GM18508 (cell line): ENCODE data around the gene HMGA1.

ENCODE experiments used
- ATAC-seq: cut with Tn5 transposase; IDR thresholded peaks from one replicate; pipeline ENCODE4 v1.9.1; 2021; ENCODE audit warnings: moderate number of reproducible peaks; ENCODE audit not compliant: insufficient read depth, unreplicated experiment

HMGA1 gene, protein sequence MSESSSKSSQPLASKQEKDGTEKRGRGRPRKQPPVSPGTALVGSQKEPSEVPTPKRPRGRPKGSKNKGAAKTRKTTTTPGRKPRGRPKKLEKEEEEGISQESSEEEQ

DNA sequence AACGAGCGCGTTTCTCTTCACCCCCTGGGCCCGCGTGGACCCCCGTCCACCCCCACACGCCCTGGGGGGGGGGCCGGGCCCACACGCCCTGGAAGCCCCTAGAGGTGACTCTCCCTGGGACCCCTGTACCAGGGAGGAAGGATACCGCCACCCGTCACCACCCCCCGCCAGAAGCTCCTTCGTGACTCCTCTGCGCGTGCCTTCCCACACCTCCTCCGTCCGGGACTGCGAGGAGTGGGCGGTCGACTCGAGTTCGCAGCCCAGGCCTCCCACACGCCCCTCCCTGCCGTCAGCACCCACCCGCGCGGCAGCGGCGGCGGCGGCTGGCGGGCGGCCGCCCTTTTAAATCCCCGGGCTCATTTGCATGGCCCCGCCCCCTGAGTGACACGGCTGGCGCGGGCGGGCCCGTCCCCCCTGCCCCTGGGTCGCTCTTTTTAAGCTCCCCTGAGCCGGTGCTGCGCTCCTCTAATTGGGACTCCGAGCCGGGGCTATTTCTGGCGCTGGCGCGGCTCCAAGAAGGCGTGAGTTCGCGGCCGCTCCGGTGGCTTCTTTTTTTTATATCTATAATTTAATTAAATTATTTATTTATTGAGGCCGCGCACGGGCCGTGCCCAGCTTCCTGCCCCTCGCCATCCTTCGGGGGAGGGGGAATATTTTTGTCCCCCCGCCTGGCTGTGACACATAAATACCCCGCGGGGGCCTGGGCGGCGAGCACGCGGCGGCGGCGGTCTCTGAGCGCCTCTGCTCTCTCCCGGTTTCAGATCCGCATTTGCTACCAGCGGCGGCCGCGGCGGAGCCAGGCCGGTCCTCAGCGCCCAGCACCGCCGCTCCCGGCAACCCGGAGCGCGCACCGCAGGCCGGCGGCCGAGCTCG is at the start of gene HMGA1:
Gene HMGA1 (plus strand): TSS at position 431 of the 873 bp plus-strand sequence. CDS start 3,908 bp downstream, outside the sequence.
- peak; percentile 32 for ATAC-seq

DNA sequence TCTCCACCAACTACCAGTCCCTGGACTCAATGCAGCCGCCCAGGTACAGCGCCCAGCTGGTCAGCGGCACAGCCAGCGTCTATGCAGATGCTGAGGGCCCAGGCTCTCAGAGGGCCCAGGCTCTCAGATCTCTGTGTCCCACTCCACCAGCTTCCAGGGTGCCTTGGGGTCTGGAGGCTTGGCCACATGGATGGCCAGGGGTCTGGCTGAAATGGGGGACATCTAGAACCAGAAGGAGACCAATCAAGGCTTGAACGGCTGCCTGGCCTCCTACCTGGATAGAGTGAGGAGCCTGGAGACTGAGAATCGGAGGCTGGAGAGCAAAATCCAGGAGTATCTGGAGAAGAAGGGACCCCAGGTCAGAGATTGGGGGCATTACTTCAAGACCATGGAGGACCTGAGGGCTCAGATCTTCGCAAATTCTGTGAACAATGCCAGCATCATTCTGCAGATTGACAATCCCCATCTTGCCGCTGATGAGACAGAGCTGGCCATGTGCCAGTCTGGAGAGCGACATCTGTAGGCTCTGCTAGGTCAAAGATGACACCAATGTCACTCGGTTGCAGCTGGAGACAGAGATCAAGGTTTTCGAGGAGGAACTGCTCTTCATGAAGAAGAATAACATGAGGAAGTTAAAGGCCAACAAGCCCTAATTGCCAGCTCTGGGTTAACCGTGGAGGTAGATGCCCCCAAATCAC is 46.7 kb upstream of the HMGA1 start:
- no peak for ATAC-seq

DNA sequence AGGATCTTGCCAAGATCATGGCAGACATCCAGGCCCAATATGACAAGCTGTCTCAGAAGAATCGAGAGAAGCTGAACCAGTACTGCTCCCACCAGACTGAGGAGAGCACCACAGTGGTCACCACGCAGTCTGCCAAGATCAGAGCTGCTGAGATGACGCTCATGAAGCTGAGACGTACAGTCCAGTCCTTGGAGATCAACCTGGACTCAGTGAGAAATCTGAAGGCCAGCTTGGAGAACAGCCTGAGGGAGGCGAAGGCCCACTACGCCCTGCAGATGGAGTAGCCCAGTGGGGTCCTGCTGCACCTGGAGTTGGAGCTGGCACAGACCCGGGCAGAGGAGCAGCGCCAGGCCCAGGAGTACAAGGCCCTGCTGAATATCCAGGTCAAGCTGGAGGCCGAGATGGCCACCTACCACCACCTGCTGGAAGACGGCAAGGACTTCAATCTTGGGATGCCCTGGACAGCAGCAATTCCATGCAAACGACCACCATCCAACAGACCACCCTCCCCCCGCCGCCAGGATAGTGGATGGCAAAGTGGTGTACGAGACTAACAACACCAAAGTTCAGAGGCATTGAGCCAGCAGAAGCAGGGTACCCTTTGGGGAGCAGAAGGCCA is 46.1 kb upstream of the HMGA1 start:
- ATAC-seq = no peak

DNA sequence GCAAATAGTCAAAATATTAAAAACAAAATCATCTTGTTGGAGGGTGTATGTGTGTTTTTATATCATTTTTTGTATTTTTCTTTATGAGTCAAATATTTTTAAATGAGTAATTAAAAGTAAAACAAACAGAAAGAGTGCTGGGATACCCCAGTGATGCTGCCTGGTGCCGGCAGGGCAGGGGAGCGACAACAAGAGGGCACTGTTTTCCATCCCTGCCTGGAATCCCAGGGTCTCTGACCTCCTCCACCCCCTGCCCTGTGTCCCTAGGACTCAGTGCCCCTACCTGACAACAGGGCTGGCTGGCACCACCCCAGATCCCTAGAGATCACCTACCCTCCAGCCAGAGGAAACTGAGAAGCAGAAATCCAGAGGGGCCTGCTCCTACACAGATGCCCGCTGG is 41.9 kb upstream of the HMGA1 start:
- ATAC-seq = no peak

DNA sequence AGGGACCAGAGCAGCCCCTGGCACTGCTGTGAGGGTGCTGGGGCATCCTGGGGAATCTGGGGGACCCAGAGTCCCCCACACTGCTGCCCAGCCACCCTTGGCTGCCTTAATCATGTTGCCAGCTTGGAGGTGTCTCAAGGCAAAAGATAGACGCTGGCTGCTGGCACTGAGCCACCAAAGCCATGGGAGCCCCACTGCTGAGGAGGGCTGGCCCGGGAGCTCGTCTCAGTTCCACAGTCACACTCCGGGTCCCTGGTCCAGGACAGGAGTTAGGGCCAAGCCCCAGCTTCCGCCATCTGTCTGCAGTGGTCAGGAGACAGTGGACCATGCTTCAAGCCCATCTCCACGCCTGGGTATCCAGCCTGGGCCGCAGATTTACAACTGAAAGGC is 41.0 kb upstream of the HMGA1 start:
- no peak for ATAC-seq

DNA sequence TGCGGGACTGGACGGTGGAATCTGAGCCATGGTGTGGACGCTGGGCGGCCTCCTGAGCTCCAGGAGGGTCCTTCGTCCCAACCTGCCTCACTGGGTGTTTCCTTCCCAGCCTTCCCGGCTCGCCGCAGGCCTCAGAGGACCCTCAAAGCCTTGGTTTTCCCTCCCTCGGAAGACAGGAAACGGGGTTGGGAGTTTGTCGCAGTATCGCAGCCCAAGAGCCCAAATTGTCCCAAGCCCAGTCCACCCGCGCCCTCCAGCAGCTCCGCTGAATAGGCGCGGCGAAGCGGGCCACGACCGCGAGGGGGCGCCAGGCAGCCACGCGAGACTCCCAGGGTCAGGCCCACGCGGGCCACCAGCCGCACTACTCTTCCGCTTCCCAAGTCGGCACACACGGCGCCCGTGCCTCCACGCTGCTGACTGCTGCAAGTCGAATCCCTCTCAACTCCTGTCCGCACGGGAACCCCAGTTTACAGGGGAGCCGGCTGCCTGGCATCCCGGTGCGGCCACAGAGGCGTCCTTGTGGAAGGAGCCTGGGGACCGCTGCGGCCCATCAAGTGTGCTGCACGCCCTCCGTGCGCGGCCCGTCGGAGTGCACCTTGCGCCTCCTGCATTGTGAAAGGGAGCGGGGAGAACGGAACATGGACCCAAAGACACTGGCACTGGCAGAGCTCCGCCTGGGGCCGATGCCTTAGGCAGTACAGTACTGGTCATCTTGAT is 40.4 kb upstream of the HMGA1 start:
- ATAC-seq = no peak

DNA sequence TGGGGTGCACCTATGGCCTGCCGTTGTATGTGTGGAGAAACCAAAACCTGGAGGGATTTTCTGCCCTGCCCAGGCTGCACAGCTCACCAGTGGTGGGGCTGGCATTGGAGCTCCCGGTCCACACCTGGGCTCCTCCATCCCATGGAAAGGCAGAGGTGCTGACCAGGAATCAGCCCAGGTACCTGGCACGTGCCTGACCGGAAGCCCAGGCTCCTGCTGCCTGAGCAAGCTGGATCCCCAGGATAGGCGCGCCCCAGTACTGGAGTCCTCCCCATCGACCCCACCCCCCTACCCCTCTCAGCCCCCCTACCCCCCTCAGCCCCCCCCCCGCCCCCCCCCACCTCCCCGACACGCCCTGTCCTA is 39.9 kb upstream of the HMGA1 start:
- ATAC-seq = no peak

DNA sequence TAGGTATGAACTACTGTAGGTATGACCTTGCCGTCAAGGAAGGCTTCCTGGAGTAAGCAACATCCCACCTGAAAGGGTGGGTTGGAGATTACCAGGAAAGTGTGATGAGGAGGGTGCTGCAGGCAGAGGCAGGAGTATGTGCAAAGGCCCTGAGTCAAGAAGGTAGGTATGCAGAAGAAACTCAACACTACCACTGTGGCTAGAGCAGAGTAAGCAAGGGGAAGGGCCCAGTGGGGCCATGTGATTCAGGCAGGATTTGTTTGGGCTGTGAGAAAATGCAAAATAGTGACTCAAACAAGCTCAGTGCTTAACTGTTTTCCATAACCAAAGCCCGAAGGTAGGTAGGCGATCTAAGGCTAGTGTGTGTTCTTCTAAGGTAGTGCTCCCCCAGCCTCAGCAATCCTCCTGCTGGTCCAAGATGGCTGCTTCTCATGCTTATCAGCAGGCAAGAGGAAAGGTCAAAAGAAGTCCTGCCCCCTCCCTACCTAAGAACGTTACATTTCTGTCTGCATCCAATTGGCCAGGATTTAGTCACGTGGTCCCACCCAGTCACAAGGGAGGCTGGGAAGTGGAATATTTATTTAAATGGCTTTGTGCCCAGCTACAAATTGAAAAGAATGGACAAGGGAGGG is 36.2 kb upstream of the HMGA1 start:
- no peak for ATAC-seq

DNA sequence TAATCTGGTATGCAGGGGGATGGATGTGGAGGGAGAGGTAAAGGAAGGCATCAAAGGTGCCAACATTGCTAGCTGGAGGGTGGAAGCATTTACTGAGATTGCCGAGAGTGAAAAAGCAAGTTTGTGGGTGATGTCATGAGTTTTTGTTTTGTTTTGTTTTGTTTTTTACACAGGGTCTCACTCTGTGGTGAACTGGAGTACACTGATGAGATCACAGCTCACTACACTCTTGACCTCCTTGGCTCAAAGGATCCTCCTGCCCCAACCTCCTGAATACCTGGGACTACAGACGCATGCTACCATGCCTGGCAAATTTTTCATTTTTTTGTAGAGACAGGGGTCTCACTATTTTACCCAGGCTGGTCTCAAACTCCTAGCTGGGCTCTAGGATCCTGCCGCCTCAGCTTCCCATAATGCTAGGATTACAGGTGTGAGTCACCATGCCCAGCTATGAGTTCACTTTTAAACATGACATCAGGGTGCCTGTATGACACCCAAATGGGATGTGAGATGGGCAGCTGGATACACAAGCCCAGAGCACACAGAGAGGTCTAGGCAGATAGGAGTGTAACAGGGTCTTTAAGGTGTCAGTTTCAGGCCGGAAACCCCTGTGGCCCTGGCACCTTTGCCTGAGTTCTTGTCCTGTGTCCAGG is 35.1 kb upstream of the HMGA1 start:
- no peak for ATAC-seq

DNA sequence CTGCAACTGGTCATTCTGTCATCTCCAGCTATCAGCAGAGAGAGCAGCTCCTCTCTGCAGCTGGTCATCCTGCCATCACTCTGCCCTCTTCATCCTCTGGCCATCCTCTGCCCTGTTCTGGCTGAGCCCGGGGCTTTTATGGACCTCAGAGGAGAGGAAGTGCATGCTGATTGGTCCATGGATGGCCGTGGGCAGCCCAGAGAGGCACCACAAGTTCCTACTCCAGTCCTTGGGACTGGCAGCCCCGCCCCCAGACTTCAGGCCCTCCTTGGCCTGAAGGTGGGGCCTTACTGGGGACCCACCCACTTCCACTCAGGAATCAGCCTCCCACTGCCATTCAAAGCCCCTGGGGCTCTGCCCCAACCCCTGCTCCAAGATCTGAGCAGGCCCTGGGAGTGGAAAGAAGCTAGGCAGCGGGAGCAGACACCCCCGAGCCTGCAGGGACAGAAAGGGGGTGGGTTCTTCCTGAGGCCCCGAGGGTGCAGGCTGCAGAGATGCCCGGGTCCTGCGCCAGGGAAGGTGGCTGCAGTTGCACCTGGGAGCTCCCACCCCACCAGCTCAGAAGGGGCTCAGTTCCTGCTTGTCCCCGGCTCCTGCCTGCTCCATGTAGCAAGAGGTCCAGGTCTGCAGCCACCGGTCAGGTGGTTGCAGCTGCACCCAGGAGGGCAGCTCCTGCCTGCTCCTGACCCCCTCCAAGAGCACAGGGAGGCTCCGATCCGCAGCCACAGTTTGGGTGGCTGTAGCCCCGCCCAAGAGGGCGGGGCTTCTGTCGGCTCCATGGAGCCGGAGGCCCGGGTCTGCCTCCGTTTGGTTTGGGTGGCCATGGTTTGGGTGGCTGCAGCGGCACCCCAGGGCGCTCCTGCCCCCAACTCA is 34.1 kb upstream of the HMGA1 start:
- ATAC-seq = no peak

DNA sequence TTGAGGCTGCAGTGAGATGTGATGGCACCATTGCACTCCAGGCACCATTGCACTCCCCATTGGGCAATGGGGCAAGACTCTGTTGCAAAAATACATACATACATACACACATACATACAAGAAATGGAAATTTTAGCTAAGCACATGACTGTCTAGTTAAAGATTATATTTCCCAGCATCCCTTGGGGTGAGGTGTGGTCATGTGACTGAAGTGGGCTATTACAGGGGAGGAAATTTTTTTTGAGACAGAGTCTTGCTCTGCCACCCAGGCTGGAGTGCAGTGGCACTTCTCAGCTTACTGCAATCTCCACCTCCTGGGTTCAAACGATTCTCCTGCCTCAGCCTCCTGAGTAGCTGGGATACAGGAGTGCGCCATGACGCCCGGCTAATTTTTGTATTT is 32.0 kb upstream of the HMGA1 start:
- ATAC-seq = no peak

DNA sequence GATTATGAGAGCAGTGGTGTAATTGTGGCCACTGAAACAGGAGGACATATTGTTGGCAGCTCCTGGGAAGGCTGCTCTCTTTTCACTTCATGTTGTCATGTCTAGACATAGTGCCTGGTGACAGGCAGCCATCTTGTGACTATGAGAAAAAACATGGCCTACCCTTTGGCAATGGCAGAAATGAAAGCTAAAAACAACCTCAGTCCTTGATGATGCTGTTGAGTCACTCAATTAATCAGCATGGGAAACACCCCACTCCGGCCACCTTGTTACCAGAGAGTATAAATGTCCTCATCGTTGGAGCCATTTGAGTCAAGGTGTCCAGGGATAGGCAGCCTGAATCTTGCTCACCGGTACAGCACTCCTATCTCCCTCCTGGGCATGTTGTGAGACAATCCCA is 31.2 kb upstream of the HMGA1 start:
- ATAC-seq = no peak

DNA sequence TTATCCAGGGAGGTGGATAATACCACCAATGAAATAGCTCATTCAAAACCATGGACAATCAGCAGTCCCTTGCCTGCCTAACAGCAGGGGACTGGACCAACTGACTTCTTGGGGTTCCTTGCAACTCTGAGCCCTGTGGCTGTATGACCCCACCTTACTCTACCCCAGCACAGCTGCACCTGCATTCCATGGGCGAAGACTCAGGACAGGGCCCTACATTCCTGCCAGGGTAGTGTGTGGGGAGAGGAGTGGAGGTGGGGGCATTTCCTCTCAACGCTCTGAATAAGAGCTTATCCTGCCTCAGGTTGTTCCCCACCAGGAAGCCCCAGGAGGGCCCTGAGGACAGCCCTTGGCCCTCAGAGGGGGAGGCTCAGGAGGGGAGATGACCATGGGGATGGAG is 30.8 kb upstream of the HMGA1 start:
- no peak for ATAC-seq

DNA sequence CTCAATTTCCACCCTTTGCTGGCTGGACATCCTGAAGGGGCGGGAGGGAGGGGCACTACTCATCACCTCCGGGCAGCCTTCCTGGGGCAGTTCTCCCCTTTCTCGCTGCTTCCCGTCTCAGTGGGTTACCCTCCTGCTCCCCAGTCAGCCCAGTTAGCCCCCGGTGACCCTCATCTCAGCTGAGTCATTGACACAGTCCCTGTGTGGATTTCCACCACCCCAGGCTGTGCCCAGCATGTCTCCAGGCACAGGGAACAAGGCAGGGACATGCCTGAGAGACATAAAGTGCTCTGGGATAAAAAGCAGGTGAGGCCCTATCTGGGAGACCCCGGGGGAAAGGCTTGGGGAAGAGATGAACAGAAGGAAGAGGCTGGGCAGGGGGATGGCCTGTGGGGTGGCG is 29.9 kb upstream of the HMGA1 start:
- no peak for ATAC-seq

DNA sequence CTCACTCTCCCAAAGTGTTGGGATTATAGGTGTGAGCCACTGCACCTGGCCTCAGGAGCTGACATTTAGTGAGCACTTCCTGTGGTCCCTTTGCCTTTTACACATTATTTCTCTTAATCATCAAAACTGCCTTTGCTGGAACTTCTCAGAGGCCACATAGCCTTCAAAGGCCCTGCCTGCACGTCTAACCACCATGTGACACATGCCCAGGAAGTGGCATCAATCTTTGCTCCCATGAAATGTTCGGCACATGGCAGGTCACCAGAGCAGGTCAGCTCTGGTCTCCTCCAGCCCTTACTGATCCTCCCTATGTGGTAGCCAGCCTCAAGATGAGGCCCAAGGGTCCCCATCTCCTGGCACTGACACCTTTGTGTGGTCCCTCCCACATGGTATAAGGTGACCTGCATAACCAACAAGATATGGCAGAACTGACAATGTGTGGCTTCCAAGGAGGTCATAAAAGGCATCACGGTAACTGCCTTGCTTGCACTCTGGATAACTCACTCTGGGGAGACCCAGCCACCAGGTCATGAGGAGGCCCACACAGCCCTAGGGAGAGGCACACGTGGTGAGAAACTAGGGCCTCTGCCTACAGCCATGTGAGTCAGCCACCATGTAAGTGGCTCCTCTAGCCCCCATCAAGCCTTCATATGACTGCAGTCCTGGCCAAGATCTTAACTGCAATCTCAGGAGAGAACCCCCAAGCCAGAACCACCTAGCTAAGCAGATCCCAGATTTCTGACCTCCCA is 28.8 kb upstream of the HMGA1 start:
- no peak for ATAC-seq

DNA sequence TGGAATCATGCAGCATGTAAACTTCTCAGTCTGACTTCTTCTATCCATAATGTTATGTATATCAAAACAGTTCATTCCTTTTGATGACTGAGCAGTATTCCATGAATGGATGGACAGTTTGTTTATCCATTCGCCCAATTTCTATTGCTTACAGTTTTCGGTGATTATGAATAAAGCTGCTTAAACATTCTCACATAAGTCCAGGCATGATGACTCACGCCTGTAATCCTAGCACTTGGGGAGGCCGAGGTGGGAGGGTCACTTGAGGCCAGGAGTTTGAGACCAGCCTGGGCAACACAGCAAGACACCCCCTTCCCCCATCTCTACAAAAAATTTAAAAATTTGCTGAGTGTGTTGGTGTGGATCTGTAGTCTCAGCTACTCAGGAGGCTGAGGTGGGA is 22.9 kb upstream of the HMGA1 start:
- no peak for ATAC-seq

DNA sequence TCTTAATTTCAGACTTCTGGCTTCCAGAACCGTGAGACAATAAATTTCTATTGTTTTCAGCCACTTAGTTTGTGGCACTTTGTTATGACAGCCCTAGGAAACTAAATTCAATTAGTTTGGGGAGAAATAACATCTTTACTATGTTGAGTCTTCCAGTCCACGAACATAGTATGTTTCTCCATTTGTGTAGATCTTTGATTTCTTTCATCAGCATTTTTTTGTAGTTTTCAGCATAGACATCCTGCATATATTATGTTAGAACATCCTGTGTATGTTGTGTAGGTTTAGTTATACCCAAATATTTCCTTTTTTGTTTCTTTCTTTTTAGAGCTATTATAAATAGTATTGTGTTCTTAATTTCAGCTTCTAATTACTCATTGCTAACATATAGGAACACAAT is 18.0 kb upstream of the HMGA1 start:
- ATAC-seq = no peak

DNA sequence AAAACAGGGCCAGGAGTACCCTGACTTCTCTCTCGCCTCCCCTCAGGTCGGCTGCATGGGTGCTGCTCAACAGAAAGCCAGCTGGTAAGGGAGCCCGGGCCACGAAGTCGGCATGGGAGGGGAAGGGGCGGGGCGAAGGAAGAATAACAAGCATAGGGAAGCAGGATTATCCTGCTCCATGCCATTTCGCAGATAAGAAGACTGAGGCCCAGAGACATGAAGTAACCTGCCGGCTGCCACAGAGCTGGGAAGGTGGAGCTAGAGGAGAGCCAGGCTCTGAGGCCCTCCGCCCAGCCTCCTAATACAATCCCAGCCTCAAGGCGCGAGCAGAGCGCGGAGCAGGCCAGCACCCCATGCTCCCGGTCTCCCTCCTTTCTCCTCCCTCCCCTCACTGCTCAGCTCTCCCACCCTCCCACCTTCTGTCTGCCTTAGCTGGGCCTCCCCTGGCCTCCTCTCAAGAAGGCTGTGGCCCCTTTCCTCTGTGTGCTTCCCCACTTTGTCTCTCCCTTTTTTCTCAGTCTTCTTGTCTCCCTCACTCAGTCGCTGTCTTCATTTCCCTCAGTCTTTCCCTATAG is 13.2 kb upstream of the HMGA1 start:
- ATAC-seq = no peak
